HG03139 (cell line): ENCODE data around the gene SRGAP3.

Source experiments
- ATAC-seq: cut with Tn5 transposase; IDR thresholded peaks from one replicate; pipeline ENCODE4 v1.9.1; 2021; ENCODE audit not compliant: unreplicated experiment

Gene SRGAP3

GRCh38 chr3:8975081-8976020, 274.1 kb downstream of the SRGAP3 start:
- no peak for ATAC-seq

- ATAC-seq: no peak
These were observed 275.0 kb downstream of the SRGAP3 start for GRCh38 chr3:8974458-8974857.

- no peak for ATAC-seq
These were observed 276.8 kb downstream of the SRGAP3 start for GRCh38 chr3:8972639-8973038.

DNA sequence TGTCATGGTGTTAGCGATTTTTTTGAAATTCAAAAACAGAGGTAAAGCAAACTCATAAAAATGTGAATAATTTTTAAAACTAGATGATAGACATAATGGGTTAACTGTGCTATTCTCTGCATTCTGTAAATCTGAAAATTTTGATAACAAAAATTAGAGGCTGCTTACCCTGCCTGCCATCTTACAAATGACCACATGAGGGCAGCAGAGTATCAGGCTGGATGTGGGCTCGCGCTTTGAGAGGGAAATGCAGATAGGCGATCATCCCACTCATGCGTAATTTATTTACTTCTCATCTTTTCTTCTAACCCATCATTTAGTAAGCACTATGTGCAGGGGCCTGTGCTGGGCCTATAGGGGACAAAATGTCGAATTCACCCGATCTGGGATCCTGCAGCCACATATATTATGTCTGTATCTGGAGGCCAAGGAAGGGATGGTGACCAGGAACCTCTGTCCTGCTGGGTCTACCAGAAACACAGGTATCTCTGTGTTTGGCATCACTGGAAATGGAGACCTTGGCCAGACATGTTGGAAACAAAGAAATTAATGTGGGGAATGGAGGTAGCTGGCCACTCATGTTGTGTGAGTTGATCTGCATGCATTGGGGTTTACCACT, 278.4 kb downstream of the SRGAP3 start:
- ATAC-seq: no peak

- no peak for ATAC-seq
These were observed 280.2 kb downstream of the SRGAP3 start for GRCh38 chr3:8969241-8969640.

GRCh38 chr3:8968375-8968882, 281.0 kb downstream of the SRGAP3 start:
- no peak for ATAC-seq

DNA sequence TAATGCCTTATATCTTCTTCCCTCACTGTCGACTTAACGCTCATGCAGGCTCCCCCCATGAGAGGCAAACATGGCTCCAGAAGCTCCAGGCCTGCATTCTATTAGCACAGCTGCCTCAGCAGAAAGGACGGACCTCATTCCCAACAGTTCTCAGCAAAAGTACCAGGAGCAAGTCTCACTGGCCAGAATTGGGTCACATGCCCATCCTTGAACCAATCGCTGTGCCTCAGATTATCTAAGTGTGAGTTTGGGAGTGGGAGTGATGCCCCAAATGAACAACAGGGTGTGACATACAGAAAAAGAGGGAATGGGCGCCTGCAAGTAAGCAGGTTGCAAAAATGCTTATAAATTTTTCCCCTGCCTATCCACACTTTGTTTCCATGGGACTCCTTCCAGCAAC, 281.9 kb downstream of the SRGAP3 start:
- ATAC-seq: no peak

GRCh38 chr3:8966820-8967348, 282.6 kb downstream of the SRGAP3 start:
- no peak for ATAC-seq

- no peak for ATAC-seq
These were observed 283.2 kb downstream of the SRGAP3 start for GRCh38 chr3:8966150-8966819.

DNA sequence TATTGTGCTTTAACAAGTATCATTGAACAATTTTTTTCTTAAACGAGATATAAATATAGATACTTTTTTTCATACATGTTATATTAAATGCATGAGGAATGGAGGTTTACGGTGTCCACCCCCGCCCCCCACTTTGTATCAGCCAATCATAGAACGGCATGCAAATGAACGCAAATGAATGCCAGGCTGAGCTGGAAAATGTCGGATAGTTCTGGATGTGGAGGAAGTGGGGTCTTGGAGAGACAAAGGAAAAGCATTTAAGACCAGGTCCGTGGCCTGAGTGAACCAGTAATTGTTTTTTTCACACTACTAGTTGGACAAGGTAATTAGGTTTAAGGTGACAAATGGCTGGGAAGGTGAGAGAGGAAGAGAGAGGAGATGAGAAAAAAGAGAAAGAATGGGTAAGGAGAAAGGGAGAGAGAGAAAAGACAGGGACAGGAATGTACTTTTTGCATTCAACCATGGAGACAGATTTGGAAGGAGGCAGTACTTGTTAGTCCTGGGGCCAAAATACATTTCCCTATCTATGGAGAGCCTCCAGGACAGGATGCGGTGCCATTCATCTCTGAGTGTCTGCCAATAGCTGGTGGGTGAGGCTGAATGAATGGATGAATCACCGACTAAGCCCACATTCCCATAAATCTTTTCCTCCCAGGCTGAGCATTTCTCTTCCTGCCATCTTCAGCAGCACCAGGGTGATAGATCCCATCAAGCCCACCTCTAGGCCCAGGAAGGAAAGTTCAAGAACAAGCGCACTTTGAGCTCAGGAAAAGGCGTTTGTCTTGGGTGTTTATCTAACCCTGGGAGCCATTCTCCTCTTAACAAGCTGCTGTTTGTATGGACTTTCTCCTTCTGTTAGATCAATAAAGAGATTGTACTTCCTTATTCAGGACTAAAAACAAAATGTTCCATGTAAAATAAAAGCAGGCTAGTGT, 284.7 kb downstream of the SRGAP3 start:
- ATAC-seq: no peak

- peak; percentile 86 for ATAC-seq
These were observed 286.2 kb downstream of the SRGAP3 start, which contains the start of gene RAD18 for GRCh38 chr3:8963137-8963853. TSS of gene RAD18 (minus strand) at chr3:8963472. CDS start at chr3:8963385, 87 bp downstream.

DNA sequence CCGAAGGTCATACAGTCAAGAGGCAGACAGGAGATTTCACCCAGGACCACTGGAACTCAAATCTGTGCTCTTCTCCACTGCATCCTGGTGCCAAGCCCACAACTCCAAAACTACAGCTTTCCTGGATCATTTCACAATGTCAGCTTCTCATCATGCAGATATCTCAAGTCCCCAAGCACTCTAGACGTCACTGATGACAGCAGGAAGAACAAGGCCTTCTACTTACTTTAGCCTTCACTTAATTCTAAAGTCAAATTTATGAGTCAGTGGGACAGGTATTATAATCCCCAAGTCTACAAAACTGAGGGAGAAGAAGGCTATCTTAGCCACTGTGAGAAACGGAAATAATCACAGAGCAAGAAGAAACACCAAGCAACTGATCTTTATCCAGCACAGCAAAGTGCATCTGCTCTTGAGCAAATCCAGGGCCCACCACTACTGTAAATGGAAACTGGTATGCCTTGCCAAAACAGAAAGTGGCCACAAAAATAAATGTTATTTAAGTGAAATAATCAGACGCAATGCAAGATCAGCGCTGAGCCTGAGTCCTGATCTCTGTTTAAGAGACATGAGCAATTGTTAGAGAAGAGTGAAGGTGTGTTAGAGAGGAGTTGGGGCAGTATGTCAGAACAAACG, 287.1 kb downstream of the SRGAP3 start:
- no peak for ATAC-seq

- ATAC-seq: no peak
These were observed 289.8 kb downstream of the SRGAP3 start for GRCh38 chr3:8959668-8960067.

GRCh38 chr3:8954938-8955763, 294.3 kb downstream of the SRGAP3 start:
- ATAC-seq: peak; percentile 86

- no peak for ATAC-seq
These were observed 296.1 kb downstream of the SRGAP3 start for GRCh38 chr3:8953313-8953712.

DNA sequence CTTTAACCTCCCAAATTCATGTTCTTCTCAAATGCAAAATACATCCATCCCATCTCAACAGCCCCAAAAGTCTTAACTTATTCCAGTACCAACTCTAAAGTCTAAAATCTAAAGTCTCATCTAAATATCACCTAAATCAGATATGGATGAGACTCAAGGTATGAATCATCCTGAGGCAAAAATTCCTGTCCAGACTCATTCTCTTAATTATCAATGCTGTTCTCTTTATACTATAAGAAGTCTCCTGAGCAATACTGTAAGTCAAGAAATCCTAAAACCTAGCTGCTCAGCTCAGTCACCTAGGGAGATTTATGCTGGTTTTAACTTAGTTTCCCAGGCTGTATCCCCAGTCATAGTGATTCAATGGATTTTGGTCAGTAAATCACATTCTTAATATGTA, 297.3 kb downstream of the SRGAP3 start:
- ATAC-seq: no peak

GRCh38 chr3:8945890-8946600, 303.4 kb downstream of the SRGAP3 start:
- no peak for ATAC-seq
